HG03571 (cell line): ENCODE measurements around the gene LRRC7.

ENCODE experiments used
- ATAC-seq: cut with Tn5 transposase; IDR thresholded peaks from one replicate; pipeline ENCODE4 v1.9.1; 2021; ENCODE audit not compliant: unreplicated experiment

The LRRC7 gene

GRCh38 chr1:69587391-69587790 is 19.7 kb downstream of the LRRC7 start:
- ATAC-seq, result no peak

GRCh38 chr1:69589799-69590198 is 22.1 kb downstream of the LRRC7 start:
- ATAC-seq, result no peak

GRCh38 chr1:69592341-69592740 is 24.6 kb downstream of the LRRC7 start:
- ATAC-seq, result no peak

- no peak for ATAC-seq
These were observed 27.8 kb downstream of the LRRC7 start for GRCh38 chr1:69595486-69595885.

- no peak for ATAC-seq
These were observed 43.6 kb downstream of the LRRC7 start for GRCh38 chr1:69611316-69611715.

GRCh38 chr1:69613414-69613813 is 45.7 kb downstream of the LRRC7 start:
- no peak for ATAC-seq

GRCh38 chr1:69638673-69639072 is 71.0 kb downstream of the LRRC7 start:
- no peak for ATAC-seq

- no peak for ATAC-seq
These were observed 71.4 kb downstream of the LRRC7 start for GRCh38 chr1:69639159-69639558.

GRCh38 chr1:69643266-69643665 is 75.5 kb downstream of the LRRC7 start:
- no peak for ATAC-seq

- no peak for ATAC-seq
These were observed 77.8 kb downstream of the LRRC7 start for GRCh38 chr1:69645477-69645876.

- ATAC-seq, result no peak
These were observed 80.8 kb downstream of the LRRC7 start for GRCh38 chr1:69648486-69648885.

GRCh38 chr1:69649383-69649990 is 81.8 kb downstream of the LRRC7 start:
- ATAC-seq, result no peak

- ATAC-seq, result no peak
These were observed 83.1 kb downstream of the LRRC7 start for GRCh38 chr1:69650779-69651178.

- ATAC-seq, result no peak
These were observed 83.9 kb downstream of the LRRC7 start for GRCh38 chr1:69651656-69652055.

- no peak for ATAC-seq
These were observed 90.2 kb downstream of the LRRC7 start for GRCh38 chr1:69657971-69658370.

GRCh38 chr1:69661686-69662085 is 94.0 kb downstream of the LRRC7 start:
- ATAC-seq, result no peak

GRCh38 chr1:69662321-69662720 is 94.6 kb downstream of the LRRC7 start:
- no peak for ATAC-seq

- no peak for ATAC-seq
These were observed 103.8 kb downstream of the LRRC7 start for GRCh38 chr1:69671363-69672010.

GRCh38 chr1:69673321-69673720 is 105.6 kb downstream of the LRRC7 start:
- no peak for ATAC-seq

- no peak for ATAC-seq
These were observed 112.2 kb downstream of the LRRC7 start for GRCh38 chr1:69679965-69680364.

GRCh38 chr1:69686367-69686984 is 118.8 kb downstream of the LRRC7 start:
- ATAC-seq, result no peak

- no peak for ATAC-seq
These were observed 120.5 kb downstream of the LRRC7 start for GRCh38 chr1:69688193-69688592.

- no peak for ATAC-seq
These were observed 123.5 kb downstream of the LRRC7 start for GRCh38 chr1:69691179-69691578.
